Duodenal mucosa (tissue), 2 donors: ENCODE measurements around the gene FTCD.
"Not testable (repeated sequence)": the region's sequence is repeated elsewhere in the genome, so short reads cannot be mapped to it uniquely, and the experiment has no call there.

Experiments used
- H3K27ac ChIP-seq: one replicate; pipeline ENCODE4 v1.7.0; 2013; ENCODE audit warnings: low read depth, low read length
- H3K27me3 ChIP-seq, 2 donors: one replicate each; pipeline ENCODE4 v1.7.0; 2013; ENCODE audit warnings: low read length in 2 of 2, control low read depth in 1 of 2; ENCODE audit not compliant: insufficient read depth in 2 of 2, control insufficient read depth in 1 of 2
- H3K36me3 ChIP-seq, 2 donors: one replicate each; pipeline ENCODE4 v1.7.0; 2013; ENCODE audit warnings: low read length in 2 of 2, control low read depth in 1 of 2; ENCODE audit not compliant: insufficient read depth in 2 of 2, control insufficient read depth in 1 of 2
- H3K4me1 ChIP-seq, 2 donors: one replicate each; pipeline ENCODE4 v1.7.0; 2013; ENCODE audit warnings: low read length in 2 of 2, control low read depth in 1 of 2; ENCODE audit not compliant: insufficient read depth in 2 of 2, control insufficient read depth in 1 of 2
- H3K4me3 ChIP-seq, 2 donors: one replicate each; pipeline ENCODE4 v1.7.0; 2013; ENCODE audit warnings: low read length in 2 of 2, low read depth in 1 of 2
- H3K9ac ChIP-seq, 2 donors: one replicate each; pipeline ENCODE4 v1.7.0; 2013; ENCODE audit warnings: low read length in 2 of 2, low read depth in 1 of 2
- H3K9me3 ChIP-seq, 2 donors: one replicate each; pipeline ENCODE4 v1.7.0; 2013; ENCODE audit warnings: low read length in 2 of 2, control low read depth in 1 of 2; ENCODE audit not compliant: control insufficient read depth in 1 of 2

Gene FTCD

GRCh38 chr21:46155514-46156377 is at the start of gene FTCD:
Gene FTCD, minus strand, starts transcription at chr21:46155579. Its CDS starts 56 bp downstream, at chr21:46155523.
- Histone ChIP-seq H3K27me3 (no peaks in the 10 kb centered on the region), H3K9ac (no peak within 1 kb of the TSS), H3K9me3 (no peaks in the 10 kb centered on the region), H3K27ac (no peak within 1 kb of the TSS), H3K36me3 (no peaks in the 10 kb centered on the region), H3K4me1 (peaks cover 8 to 9% of the 10 kb centered on the region in 2 donors), H3K4me3 (no peak within 1 kb of the TSS)

GRCh38 chr21:46205166-46205565 is 49.8 kb upstream of the FTCD start:
- Histone ChIP-seq H3K9ac (no peak overlapping the region), H3K4me3 (no peak overlapping the region), H3K27me3 (no peaks in the 10 kb centered on the region), H3K4me1 (no peaks in the 10 kb centered on the region), H3K27ac (no peak overlapping the region), H3K9me3 (no peaks in the 10 kb centered on the region), H3K36me3 (peaks cover 9 to 71% of the 10 kb centered on the region in 2 donors)

- Histone ChIP-seq H3K9me3 (no peaks in the 10 kb centered on the region), H3K4me1 (no peaks in the 10 kb centered on the region), H3K9ac (no peak overlapping the region), H3K36me3 (peaks cover 17 to 68% of the 10 kb centered on the region in 2 donors), H3K27me3 (no peaks in the 10 kb centered on the region), H3K27ac (no peak overlapping the region), H3K4me3 (no peak overlapping the region)
Observed at GRCh38 chr21:46203203-46203600, 47.8 kb upstream of the FTCD start.

GRCh38 chr21:46202592-46203202 is 47.3 kb upstream of the FTCD start:
- Histone ChIP-seq H3K9me3 (no peaks in the 10 kb centered on the region), H3K4me1 (no peaks in the 10 kb centered on the region), H3K9ac (no peak overlapping the region), H3K4me3 (no peak overlapping the region), H3K27me3 (no peaks in the 10 kb centered on the region), H3K27ac (no peak overlapping the region), H3K36me3 (peaks cover 17 to 66% of the 10 kb centered on the region in 2 donors)

- not testable (repeated sequence) for H3K4me3 ChIP-seq, H3K27me3 ChIP-seq, H3K27ac ChIP-seq, H3K9me3 ChIP-seq, H3K4me1 ChIP-seq, H3K9ac ChIP-seq
- H3K36me3 ChIP-seq = peaks cover 21 to 50% of the 10 kb centered on the region in 2 donors
Observed at GRCh38 chr21:46200877-46201803, 45.8 kb upstream of the FTCD start.

GRCh38 chr21:46199436-46200373 is 44.3 kb upstream of the FTCD start:
- peaks cover 15 to 50% of the 10 kb centered on the region in 2 donors for H3K36me3 ChIP-seq
- H3K27ac ChIP-seq = no peak overlapping the region

GRCh38 chr21:46196733-46197132 is 41.4 kb upstream of the FTCD start:
- Histone ChIP-seq H3K4me1 (no peaks in the 10 kb centered on the region), H3K27me3 (no peaks in the 10 kb centered on the region), H3K27ac (no peak overlapping the region), H3K9me3 (no peaks in the 10 kb centered on the region), H3K36me3 (peaks cover 30 to 67% of the 10 kb centered on the region in 2 donors), H3K4me3 (no peak overlapping the region), H3K9ac (no peak overlapping the region)

More at GRCh38 chr21:46199436-46200373, 44.3 kb upstream of the FTCD start:
- Histone ChIP-seq H3K4me1 (no peaks in the 10 kb centered on the region), H3K9ac (no peak overlapping the region), H3K27me3 (no peaks in the 10 kb centered on the region), H3K9me3 (no peaks in the 10 kb centered on the region), H3K4me3 (no peak overlapping the region)

GRCh38 chr21:46195595-46196195 is 40.3 kb upstream of the FTCD start:
- Histone ChIP-seq H3K4me3 (no peak overlapping the region), H3K27me3 (no peaks in the 10 kb centered on the region), H3K9me3 (no peaks in the 10 kb centered on the region), H3K9ac (no peak overlapping the region), H3K27ac (no peak overlapping the region), H3K4me1 (no peaks in the 10 kb centered on the region), H3K36me3 (peaks cover 30 to 72% of the 10 kb centered on the region in 2 donors)
